ENCODE results near the gene GAREM2. TPM values are rescaled to one million over a fixed set of nuclear protein-coding genes. Genes with fewer than 3 reads are reported as not detected.

The GAREM2 gene
- total RNA-seq, 2 donors from 2014 or later = 2.4 to 3.9 TPM

DNA sequence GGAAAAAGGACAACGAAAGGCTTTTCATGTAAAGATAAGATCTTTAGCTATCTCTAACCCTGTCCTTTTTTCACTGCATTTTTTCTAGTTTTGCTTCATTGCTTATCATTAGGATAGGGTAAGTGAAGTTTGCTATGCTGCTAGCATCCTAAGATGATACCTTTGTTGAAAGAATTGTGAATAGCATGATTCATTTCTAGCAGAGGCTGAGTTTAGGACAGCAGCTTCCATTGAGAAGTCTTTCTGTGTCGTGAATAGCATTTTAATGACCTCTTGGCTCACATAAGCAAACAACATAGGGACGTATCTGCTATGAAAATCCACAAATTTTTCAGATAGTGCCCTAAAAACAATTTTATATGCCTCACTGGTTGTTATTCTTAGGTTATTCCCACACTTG is 36.4 kb upstream of the GAREM2 start:
- intact Hi-C loops (cut with DNase I) = no loop called here
- TF ChIP-seq, protein P1, sequence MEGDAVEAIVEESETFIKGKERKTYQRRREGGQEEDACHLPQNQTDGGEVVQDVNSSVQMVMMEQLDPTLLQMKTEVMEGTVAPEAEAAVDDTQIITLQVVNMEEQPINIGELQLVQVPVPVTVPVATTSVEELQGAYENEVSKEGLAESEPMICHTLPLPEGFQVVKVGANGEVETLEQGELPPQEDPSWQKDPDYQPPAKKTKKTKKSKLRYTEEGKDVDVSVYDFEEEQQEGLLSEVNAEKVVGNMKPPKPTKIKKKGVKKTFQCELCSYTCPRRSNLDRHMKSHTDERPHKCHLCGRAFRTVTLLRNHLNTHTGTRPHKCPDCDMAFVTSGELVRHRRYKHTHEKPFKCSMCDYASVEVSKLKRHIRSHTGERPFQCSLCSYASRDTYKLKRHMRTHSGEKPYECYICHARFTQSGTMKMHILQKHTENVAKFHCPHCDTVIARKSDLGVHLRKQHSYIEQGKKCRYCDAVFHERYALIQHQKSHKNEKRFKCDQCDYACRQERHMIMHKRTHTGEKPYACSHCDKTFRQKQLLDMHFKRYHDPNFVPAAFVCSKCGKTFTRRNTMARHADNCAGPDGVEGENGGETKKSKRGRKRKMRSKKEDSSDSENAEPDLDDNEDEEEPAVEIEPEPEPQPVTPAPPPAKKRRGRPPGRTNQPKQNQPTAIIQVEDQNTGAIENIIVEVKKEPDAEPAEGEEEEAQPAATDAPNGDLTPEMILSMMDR (IDR thresholded peaks at IDR 0.05) = no peak
- peaks cover 4% of the 10 kb centered on the region for H3K36me3 ChIP-seq

DNA sequence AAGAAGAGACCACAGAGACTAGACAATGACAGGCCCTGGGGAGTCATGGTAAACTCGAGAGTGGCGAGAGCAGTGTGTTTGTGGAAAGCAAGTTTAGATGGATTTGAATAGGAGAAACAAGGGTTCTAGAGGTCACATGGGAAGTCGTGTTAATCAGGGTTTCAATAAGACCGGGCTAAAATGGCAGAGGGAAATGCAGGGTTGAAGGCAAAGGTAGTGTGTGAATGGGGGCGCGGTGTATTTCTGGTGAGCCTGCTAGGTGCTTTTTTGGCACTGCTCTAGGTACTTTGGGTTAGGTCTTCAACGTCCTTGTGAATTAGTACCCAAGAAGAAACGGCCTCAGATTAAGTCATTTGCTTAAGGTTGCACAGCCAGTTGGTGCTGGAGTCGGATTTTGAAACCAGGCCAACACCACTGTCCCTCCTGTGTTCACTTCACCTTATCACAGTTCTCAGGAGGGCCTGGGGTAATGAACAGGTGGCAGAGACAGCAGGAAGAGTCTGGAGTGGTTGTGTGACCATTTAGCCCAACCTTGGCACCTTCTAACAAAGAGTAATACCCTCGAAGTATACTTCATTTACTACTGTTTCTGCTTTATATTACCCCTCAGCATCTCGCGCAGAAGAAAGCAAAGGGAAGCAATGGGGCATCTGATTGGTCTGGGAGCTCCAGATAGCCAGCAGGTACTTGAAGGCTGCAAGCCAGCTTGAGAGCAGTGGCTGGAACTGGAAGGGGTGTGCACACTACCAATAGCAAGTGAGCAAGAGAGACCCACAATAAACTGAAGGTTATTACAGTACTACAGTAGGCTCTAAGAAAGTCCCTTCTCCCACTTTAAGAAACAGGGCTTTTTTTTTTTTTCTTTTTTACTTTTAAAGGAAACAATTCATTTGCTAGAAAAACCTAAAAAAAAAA is 33.4 kb upstream of the GAREM2 start:
- TF ChIP-seq, protein P1 (IDR thresholded peaks at IDR 0.05) = no peak
- Histone ChIP-seq H3K4me1 (peaks cover 5% of the 10 kb centered on the region), H3K4me3 (no peak overlapping the region), H3K27me3 (no peaks in the 10 kb centered on the region), H3K27ac (no peak overlapping the region), H3K9me3 (no peaks in the 10 kb centered on the region), H3K9ac (ENCODE audit: low read depth in 2 of 2, low read length in 2 of 2) (no peak overlapping the region), H3K36me3 (peaks cover 4% of the 10 kb centered on the region)
- peak; percentile 57 for DNase-seq
- intact Hi-C loops (cut with DNase I) = loop anchor here (10.0 kb wide), 2 partner anchors 55 to 285 kb away; no protein-coding TSS in a partner anchor

More for the DNA sequence above, 36.4 kb upstream of the GAREM2 start:
- H3K4me1 ChIP-seq = no peaks in the 10 kb centered on the region
- H3K27me3 ChIP-seq = no peaks in the 10 kb centered on the region
- H3K9me3 ChIP-seq = no peaks in the 10 kb centered on the region
- no peak overlapping the region for H3K9ac ChIP-seq (ENCODE audit: low read depth in 2 of 2, low read length in 2 of 2)
- DNase-seq = no peak
- H3K27ac ChIP-seq = no peak overlapping the region
- H3K4me3 ChIP-seq = no peak overlapping the region

DNA sequence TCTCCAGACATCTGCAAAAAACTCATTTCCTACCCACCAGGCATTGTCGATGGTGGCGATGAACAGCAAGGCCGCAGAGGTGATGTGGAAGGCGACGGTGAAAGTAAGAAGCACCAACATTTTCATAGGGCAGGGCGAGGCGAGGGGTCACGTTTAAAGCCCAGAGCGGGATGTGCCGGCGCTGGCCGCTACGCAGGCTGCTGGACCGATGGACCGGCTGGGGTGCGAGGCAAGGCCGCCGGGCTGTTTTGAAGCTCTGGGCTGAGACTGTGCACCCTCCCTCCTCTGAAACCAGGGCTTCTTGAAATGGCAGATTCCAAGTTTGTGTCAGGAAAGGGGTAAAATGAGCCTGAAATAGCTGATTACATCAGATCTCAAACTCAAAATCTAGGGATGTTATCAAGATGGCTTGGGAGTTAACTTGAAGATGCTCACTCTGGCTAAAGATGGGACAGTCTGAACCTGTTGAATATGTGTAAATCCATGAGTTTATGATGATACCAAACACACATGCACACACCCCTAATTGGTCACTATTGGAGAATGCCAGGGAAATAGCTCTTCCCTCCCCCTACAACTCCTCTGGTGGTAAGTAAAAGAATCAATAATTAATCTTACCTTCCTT is 31.6 kb upstream of the GAREM2 start:
- H3K9me3 ChIP-seq = no peaks in the 10 kb centered on the region
- no peaks in the 10 kb centered on the region for H3K27me3 ChIP-seq
- H3K36me3 ChIP-seq = peaks cover 4% of the 10 kb centered on the region
- DNase-seq = no peak
- H3K4me3 ChIP-seq = no peak overlapping the region
- H3K9ac ChIP-seq (ENCODE audit: low read depth in 2 of 2, low read length in 2 of 2) = no peak overlapping the region
- TF ChIP-seq, protein P1 (IDR thresholded peaks at IDR 0.05) = no peak
- H3K27ac ChIP-seq = no peak overlapping the region
- intact Hi-C loops (cut with DNase I) = loop anchor here (10.0 kb wide), 2 partner anchors 56 to 286 kb away; no protein-coding TSS in a partner anchor
- peaks cover 8% of the 10 kb centered on the region for H3K4me1 ChIP-seq

DNA sequence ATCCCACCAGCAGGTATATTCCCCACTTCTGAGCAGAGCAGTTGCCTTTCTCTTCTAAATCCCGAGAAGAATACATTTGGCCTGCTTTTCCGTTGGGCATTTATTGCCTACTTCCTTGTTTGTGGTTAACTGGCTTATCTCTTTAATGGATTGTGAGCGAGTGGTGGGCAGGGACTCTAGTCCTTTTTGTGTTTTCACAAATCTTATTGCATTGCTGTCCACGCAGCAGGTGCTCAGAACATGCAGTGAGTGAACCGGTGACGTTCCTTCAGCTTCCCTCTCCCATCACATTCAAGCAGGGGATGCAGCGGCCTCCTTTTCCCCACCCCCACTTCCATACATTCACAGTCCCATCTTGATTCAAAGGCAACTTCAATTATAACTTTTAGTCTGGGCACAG is 28.9 kb upstream of the GAREM2 start:
- TF ChIP-seq, protein P1 (IDR thresholded peaks at IDR 0.05) = no peak
- Histone ChIP-seq H3K27ac (peak overlapping the region; percentile 77), H3K36me3 (no peaks in the 10 kb centered on the region), H3K9ac (ENCODE audit: low read depth in 2 of 2, low read length in 2 of 2) (no peak overlapping the region), H3K4me1 (peaks cover 8% of the 10 kb centered on the region), H3K4me3 (no peak overlapping the region), H3K27me3 (no peaks in the 10 kb centered on the region), H3K9me3 (no peaks in the 10 kb centered on the region)
- intact Hi-C loops (cut with DNase I) = loop anchor here (2.0 to 10.0 kb wide), 3 partner anchors 59 to 289 kb away; no protein-coding TSS in a partner anchor
- peak; percentile 73 for DNase-seq

DNA sequence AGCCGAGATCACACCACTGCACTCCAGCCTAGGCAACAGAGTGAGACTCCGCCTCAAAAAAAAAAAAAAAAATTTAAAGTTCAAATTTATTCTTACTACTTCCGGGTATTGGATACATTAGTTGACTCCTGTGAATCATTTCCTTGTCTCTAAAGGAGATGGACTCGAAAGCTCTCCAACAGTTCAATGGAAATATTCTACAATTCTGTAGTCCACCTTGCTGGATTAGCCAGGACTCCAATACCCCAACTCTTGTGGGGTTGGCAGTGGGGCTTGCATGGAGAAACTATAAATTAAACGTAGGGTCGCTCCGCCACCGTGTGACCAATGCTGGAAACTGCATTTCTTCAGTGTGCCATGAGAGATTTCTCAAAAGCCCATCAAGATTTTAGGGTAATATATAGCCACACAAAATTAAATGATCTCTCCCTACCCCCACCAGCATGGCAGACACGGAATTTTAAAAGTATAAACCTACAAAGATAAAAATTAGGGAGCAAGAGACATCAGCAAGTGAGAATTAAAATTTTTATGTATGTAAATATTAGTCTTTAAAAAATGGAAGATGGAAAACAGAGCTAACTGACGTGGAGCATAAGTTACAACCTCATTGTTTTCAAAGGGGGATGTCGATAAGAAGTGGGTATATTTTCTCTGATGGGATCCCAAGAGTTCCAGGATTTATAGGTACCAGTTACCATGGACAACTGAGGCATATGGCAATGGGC is 27.8 kb upstream of the GAREM2 start:
- TF ChIP-seq, protein P1 (IDR thresholded peaks at IDR 0.05) = peak; percentile 75
- H3K36me3 ChIP-seq = no peaks in the 10 kb centered on the region
- H3K9me3 ChIP-seq = no peaks in the 10 kb centered on the region
- no peak overlapping the region for H3K4me3 ChIP-seq
- H3K9ac ChIP-seq (ENCODE audit: low read depth in 2 of 2, low read length in 2 of 2) = peak overlapping the region in 1 of 2 donors; percentile 38
- intact Hi-C loops (cut with DNase I) = loop anchor here (2.0 to 10.0 kb wide), 4 partner anchors 60 to 290 kb away; no protein-coding TSS in a partner anchor
- peak; percentile 82 for DNase-seq
- peaks cover 8% of the 10 kb centered on the region for H3K4me1 ChIP-seq
- no peaks in the 10 kb centered on the region for H3K27me3 ChIP-seq
- H3K27ac ChIP-seq = peak overlapping the region; percentile 77

All from colonic mucosa (tissue), 4 donors.